Psoas muscle (tissue), 8 donors: ENCODE results near the gene ZMIZ1. TPM values are rescaled to one million over a fixed set of nuclear protein-coding genes. Genes with fewer than 3 reads are reported as not detected.

ENCODE experiments used
- ATAC-seq, 4 donors: fragments of 200-7000 bp; cut with Tn5 transposase; one replicate each; pipeline ENCODE4 v1.9.1; 2020; ENCODE audit warnings: moderate library complexity in 3 of 4, mild to moderate bottlenecking in 2 of 4
- DNase-seq, 2 donors: peaks; one replicate each; pipeline ENCODE4 v3.0.0-alpha.2; 2020
- H3K27ac ChIP-seq: fragments of 200-600 bp; one replicate; pipeline ENCODE4 v1.8.0; 2022
- H3K27me3 ChIP-seq, 3 donors: fragments of 200-600 bp in 1 of 3; one replicate each; pipeline versions ENCODE4 v1.6.1 to v1.8.0; 2013 to 2022; ENCODE audit warnings: low read length in 2 of 3, mild to moderate bottlenecking in 2 of 3, moderate library complexity in 1 of 3; ENCODE audit not compliant: insufficient read depth in 3 of 3
- H3K36me3 ChIP-seq, 2 donors: fragments of 200-600 bp in 1 of 2; one replicate each; pipeline versions ENCODE4 v1.6.1 to v1.8.0; 2013 to 2022; ENCODE audit warnings: low read depth in 1 of 2, mild to moderate bottlenecking in 1 of 2, moderate library complexity in 1 of 2; ENCODE audit not compliant: insufficient read depth in 1 of 2
- H3K4me1 ChIP-seq: fragments of 200-600 bp; one replicate; pipeline ENCODE4 v1.8.0; 2022
- H3K4me3 ChIP-seq: fragments of 200-600 bp; one replicate; pipeline ENCODE4 v1.8.0; 2022; ENCODE audit warnings: mild to moderate bottlenecking
- H3K9me3 ChIP-seq: fragments of 200-600 bp; one replicate; pipeline ENCODE4 v1.8.0; 2022
- WGBS, 3 donors: extraction: QIAGEN DNeasy Blood & Tissue Kit; methylation state at CpG; one replicate each; pipeline versions ENCODE4 v1.1.6 to v1.1.7; 2013; 5-methylcytosine and 5-hydroxymethylcytosine counted together
- intact Hi-C, 2 donors: fragments of 100-400 bp; cut with DNase I; formaldehyde crosslinking; loops; one replicate each; pipeline versions ENCODE4 v1.11.0 to v1.14.2; 2022
- polyA plus RNA-seq, 3 donors: library from polyadenylated mRNA; stranded (reverse); fragments of 200-250 nt; gene quantifications; one replicate each; pipeline ENCODE4 v1.2.3, GENCODE V29; 2013
- total RNA-seq, 4 donors: library from RNA; stranded (reverse); fragmentation: NEBNext Ultra II Directional in 2 of 4; extraction: Animal tissue kit (Norgen Biotek cat#: 25700) in 2 of 4; gene quantifications; one replicate each; pipeline versions ENCODE4 v1.2.1 to v1.2.4, GENCODE V29; 2021 to 2023
- TF ChIP-seq, protein P1 (sequence below): fragments of 200-600 bp; IDR thresholded peaks from one replicate; pipeline ENCODE4 v1.8.0; 2022; ENCODE audit warnings: antibody characterized with exemption
- donor health status: healthy with polysubstance abuse.
- donor health status: DM: no; HTN: no; CAD: no; lungs with moderate emphysema.
- donor health status: Bipolar disorder and iron deficiency.
- donor health status: healthy.
- donor health status: DM: yes; HTN: yes; CAD: no.
- donor health status: DM: no; HTN: no; CAD: no.
- donor health status: DM: no; HTN: no; CAD: no.
- donor health status: DM: yes; HTN: yes; CAD: no.

ZMIZ1 gene
- total and polyA plus RNA-seq, 7 donors: 10.4 to 37.6 (median 30.0) TPM

DNA sequence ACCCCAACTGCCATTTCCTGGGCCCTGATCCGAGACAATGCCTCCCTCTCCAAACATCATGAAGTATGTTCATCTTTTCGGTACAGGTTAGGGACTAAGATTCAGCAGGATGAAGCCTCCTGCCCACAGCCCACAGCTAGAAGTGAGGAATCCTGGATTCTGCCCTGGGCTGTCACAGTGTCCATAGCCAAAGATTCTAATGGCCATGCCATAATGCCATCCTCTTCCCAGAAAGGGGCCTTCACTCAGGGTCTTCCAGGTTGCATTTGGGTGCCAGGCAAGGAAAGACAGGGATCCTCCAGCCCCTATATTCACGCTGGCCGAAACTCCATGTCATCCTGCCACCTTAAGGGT lies 15.7 kb upstream of the ZMIZ1 start:
- H3K4me3 ChIP-seq: no peak overlapping the region
- H3K27me3 ChIP-seq: no peaks in the 10 kb centered on the region
- no peaks in the 10 kb centered on the region for H3K36me3 ChIP-seq
- intact Hi-C loops: no loop called here
- TF ChIP-seq, protein P1, sequence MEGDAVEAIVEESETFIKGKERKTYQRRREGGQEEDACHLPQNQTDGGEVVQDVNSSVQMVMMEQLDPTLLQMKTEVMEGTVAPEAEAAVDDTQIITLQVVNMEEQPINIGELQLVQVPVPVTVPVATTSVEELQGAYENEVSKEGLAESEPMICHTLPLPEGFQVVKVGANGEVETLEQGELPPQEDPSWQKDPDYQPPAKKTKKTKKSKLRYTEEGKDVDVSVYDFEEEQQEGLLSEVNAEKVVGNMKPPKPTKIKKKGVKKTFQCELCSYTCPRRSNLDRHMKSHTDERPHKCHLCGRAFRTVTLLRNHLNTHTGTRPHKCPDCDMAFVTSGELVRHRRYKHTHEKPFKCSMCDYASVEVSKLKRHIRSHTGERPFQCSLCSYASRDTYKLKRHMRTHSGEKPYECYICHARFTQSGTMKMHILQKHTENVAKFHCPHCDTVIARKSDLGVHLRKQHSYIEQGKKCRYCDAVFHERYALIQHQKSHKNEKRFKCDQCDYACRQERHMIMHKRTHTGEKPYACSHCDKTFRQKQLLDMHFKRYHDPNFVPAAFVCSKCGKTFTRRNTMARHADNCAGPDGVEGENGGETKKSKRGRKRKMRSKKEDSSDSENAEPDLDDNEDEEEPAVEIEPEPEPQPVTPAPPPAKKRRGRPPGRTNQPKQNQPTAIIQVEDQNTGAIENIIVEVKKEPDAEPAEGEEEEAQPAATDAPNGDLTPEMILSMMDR: no peak
- 96 to 100% (median 98%) methylated on average over 4 of the region's 4 CpGs for WGBS, 3 donors
- no peaks in the 10 kb centered on the region for H3K9me3 ChIP-seq
- no peak overlapping the region for H3K27ac ChIP-seq
- no peak for DNase-seq
- no peak for ATAC-seq
- peaks cover 4% of the 10 kb centered on the region for H3K4me1 ChIP-seq

DNA sequence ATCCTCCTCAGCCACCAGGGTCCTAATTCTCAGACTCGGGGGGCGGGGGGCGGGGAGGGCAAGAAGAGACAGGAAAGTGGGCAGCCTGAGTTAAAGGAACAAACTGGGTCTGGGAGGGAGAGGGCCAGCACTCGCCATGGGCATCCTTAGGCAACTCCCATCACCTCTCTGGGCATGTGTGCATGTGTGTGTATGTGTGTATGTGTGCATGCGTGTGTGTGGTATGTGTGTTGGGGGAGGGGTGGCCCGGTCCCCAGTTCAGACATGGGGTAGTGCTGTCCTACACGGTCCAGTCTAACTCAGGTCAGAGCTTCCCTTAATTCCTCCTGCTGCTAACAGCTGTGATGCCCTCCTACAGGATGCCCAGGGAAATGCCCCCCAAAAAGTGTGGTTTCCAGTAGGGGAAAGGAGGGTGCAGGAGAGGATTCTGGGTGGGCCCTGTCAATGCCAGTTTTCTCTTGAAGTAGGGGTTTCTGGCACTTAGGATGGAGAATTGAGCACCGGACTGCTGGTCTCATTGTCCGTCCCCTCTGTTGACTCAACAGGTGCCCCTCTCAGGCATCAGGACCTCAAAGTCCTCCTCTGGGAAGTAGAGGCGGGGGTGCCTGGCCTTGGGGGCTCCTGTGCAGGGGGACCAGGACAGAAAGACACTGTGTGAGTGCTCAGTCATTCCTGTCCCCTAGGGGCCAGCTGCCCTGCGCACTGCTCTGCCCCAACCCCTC lies 15.1 kb upstream of the ZMIZ1 start:
- H3K4me3 ChIP-seq: no peak overlapping the region
- no peak overlapping the region for H3K27ac ChIP-seq
- H3K36me3 ChIP-seq: no peaks in the 10 kb centered on the region
- peaks cover under 1% of the 10 kb centered on the region for H3K4me1 ChIP-seq
- no peaks in the 10 kb centered on the region for H3K9me3 ChIP-seq
- 85 to 95% (median 86%) methylated on average over 11 of the region's 11 CpGs for WGBS, 3 donors
- intact Hi-C loops: no loop called here
- no peak for ATAC-seq
- no peaks in the 10 kb centered on the region for H3K27me3 ChIP-seq
- DNase-seq: peak; percentile 3 to 23
- TF ChIP-seq, protein P1: no peak

DNA sequence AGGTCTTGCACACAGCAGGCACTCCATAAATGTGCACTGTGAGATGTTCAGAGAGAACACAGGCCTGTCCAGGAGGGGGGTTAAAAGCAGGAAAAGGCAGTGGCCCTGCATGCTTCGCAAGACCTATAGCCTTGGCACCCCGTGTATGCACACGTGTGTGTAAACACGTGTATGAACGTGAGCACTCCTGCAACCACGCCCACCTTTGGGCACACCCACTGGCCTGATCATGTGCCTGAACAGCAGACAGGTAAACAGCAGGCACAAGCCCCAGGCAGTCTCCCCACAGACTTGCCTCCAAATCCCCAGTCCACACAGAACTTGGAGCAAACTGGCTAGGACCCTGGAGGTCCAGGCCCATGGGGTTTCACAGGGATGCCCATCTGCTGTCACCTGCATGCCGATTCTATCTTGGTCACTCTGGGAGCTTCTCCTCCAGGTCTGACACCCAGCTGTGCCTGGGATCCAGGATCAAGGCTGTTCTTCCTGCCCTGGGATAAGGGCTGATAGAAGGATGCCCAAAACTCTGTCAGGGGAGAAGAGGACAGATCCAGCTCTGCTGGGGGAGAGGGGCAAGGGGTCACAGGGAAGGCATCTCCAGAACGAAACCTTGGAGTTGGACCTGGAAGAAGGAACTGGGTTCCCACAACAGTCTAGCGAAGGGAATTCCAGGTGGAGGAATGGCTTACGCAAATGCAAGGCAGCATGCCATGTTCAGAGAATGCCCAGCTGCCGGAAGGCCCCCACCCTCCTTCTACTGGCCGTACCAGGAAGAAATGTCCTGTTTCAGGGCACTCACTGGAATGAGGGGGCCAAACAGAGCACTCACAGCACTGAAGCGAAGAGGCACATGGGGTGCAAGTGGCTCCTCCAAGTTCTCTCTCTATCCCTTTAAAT lies 14.3 kb upstream of the ZMIZ1 start:
- no peaks in the 10 kb centered on the region for H3K36me3 ChIP-seq
- no peak overlapping the region for H3K4me3 ChIP-seq
- DNase-seq (peak in 1 of 2 donors; percentile 22), ATAC-seq (no peak)
- no peaks in the 10 kb centered on the region for H3K4me1 ChIP-seq
- TF ChIP-seq, protein P1: no peak
- no peaks in the 10 kb centered on the region for H3K27me3 ChIP-seq
- 91 to 94% (median 93%) methylated on average over 13 of the region's 13 CpGs for WGBS, 3 donors
- no peak overlapping the region for H3K27ac ChIP-seq
- intact Hi-C loops: no loop called here
- H3K9me3 ChIP-seq: no peaks in the 10 kb centered on the region

DNA sequence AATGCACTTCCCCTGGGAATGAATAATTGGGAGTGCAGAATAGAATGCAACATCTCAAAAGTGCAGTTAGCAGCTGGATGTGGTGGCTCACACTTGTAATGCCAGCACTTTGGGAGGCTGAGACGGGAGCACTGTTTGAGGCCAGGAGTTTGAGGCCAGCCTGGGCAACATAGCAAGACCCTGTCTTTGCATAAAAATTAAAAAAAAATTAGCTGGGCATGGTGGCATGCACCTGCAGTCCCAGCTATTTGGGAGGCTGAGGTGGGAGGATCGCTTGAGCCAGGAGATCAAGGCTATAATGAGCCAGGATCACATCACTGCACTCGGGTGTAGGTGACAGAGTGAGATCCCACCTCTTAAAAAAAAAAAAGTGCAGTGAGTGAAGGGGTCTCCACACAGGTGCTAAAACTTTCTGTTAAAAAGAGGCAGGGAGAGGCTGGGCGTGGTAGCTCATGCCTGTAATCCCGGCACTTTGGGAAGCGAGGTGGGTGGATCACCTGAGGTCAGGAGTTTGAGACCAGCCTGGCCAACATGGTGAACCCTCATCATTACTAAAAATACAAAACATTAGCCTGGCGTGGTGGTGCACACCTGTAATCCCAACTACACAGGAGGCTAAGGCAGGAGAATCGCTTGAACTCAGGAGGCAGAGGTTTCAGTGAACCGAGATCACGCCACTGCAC lies 13.5 kb upstream of the ZMIZ1 start:
- Histone ChIP-seq H3K9me3 (no peaks in the 10 kb centered on the region), H3K4me3 (no peak overlapping the region), H3K27ac (no peak overlapping the region), H3K36me3 (no peaks in the 10 kb centered on the region), H3K27me3 (no peaks in the 10 kb centered on the region), H3K4me1 (no peaks in the 10 kb centered on the region)
- intact Hi-C loops: no loop called here
- 92 to 97% (median 96%) methylated on average over 10 of the region's 10 CpGs for WGBS, 3 donors
- peak in 1 of 2 donors; percentile 35 for DNase-seq
- TF ChIP-seq, protein P1: no peak
- ATAC-seq: no peak
